Measurements from ENCODE around the gene COX7A2.

Gene COX7A2

GRCh38 chr6:75268121-75268987 is 24.8 kb upstream of the COX7A2 start:
- DNase-seq = no peak

DNA sequence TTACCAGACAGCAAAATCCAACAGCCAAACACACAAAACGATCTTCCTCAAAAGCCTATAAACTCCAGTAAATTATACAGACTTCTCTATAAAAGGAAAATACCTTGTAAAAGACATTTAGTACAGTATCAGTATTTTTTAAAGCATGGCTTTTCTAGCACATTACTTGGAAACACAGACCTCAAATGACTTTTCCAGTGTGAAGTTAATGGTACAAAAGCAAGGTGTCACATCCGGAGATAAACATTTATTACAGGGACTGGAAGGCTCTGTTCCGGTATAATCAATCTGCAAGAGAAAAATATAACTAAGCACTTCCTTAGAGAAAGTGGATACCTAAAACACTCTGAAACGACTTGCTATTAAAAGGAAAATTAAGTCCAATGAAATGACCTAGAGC is 23.9 kb upstream of the COX7A2 start:
- no peak for DNase-seq

DNA sequence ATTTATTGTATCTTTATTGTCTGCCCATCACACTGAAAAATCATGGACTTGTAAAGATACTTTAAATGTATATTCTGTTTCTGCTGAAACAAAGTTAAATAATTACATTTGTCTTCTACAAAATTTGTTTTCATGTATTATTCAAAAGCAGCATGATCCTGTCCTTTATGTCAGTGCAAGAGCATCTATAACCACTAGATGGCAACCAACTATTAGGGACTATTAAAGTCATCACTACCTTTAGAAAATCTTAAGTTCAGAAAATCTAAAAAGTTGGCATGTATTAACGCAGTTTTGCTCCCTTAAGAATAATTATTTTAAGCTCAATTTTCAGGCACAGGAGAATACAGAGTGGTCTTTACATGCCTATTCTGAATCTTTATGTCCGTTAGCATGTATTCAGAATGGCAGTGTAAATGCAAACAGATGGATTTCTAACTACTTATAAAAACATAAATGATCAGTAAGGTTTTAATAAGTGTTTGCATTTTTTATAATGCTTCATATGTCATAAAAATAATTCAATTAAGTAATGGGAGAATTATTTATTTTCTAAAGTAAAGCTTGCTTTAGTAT is 23.2 kb upstream of the COX7A2 start:
- no peak for DNase-seq

DNA sequence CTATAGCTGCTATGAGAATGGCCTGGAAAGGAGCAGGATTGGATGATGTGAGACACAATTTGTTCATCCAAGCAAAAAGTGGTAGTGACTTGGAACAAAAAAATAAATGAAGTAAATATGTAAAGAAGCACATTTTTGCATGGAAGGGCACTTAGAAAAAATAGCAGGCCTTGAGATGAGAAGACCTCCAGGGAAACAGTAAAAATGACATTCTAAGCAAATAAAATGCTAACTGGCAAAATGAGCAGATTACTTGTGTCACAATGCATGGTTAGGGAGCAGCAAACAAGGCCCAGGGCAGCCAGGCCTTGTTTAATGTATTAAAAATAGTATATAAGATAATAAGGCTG is 19.8 kb upstream of the COX7A2 start:
- no peak for DNase-seq

DNA sequence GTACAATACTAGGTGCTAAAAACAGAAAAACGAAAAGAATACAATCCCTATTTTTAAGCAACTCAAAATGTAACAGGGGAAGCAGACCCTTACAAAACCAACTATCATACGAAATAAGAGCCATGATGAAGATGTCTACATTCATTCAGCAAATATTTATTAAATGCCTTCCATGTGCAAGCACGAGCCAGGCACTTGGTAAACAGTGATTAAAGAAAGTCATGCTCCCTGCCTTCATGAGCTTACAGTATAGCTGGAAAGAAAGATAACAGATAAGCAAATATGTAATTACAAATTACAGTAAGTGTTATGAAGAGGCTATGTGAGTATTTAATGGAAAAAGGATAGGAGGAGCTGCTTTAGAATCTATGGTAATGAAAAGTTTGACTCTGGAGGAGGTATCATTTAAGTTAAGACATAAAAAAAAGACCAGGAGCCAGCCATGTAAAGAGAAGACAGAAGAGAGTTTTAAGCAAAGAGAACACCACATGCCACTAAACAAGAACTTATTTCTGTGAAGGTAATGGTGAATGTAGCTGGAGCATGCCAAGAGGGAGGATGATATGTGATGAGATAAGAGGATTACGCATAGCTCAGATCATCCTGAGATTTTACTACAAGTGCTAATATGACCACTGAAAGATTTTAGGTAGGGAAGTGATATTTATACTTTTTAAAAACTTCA is 19.3 kb upstream of the COX7A2 start:
- no peak for DNase-seq

DNA sequence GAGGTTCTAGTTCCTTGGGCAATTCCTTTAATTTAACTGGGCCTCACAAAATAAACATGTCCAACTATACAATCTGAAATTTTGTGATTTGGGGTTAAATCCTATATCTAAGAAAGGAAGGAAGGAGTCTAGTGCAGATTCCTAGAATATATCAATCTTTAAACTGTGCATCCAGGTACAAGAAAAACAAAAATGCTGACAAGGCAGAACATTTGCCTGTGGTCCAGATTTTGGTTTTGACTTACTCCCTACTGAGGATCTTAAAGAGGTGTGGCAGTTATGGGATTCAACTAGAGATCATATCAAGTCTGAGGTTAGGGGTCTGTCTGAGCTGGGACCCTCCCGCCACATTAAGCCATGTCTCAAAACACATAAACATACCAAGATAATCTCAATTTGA is 17.7 kb upstream of the COX7A2 start:
- no peak for DNase-seq

DNA sequence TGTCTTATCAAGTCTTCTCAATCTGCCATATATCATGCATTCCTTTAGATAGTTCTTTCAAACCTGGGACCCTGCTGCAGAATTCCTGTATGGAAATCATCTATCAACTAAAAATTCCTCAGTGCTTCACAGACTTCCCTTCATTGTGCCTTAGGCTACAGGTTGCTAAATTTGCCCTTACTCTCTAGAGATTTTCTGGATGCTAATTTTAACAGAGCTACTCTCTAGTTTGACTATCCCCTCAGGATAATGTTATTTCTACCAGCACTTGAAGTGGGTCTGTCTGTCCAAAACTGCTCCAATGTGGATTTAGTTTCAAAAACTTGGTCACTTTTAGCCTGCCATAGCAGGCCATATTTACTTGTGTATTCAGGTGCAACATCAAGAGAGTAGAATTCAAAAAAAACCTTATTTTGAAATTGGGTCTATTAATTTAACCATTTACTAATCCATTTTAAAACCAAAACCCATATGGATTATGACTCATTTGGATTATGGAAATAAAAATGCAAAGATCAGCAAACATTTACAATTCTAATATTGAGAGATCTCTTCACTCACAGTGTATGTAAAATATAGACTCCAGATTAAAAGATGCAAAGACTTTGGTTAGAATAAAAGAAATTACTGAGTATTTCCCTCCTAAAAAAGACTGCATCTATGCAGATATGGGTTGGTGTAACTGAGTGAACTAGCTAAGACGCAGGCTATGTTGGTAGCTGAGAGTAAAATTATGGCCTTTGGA is 13.9 kb upstream of the COX7A2 start:
- no peak for DNase-seq

GRCh38 chr6:75250552-75250951 is 7.0 kb upstream of the COX7A2 start:
- no peak for DNase-seq

DNA sequence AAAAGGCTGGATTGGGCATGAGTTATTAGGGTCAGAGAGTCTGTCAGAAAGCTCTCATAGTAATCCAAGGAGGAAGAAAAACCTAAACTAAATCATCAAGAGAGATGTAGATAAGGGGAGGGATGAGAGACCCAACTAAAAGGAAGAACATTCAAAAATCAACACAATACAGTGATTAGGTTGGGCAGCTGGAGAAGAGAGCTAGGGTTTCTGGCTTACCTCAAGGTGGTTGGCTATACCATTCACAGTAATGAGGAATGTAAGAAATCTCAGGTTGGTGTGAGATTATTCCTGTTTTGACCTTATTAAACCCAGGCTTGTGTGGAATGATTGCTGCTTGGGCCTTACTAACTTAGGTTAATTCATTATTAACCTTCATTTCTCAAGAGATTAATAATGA is 6.2 kb upstream of the COX7A2 start:
- no peak for DNase-seq

DNA sequence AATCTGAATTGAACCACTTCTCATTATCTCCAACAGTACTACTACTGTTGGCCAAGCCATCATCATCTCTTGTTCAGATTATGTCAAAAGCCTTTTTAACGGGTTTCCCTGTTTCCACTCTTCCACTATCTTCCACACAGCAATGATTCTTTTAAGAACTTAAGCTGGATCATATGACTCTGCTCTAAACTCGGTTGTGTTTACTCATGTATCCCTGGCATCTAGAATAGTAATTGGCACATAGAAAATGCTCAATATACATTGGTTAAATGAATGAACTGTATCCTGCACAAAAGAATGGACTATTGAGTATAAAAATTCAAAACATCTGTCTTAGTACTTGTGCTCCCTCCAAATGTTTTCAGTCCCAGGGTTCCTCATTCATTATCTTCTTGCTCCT is 2.8 kb upstream of the COX7A2 start:
- DNase-seq = no peak

GRCh38 chr6:75244063-75244584 is 523 bp upstream of the COX7A2 start:
- no peak for DNase-seq

DNA sequence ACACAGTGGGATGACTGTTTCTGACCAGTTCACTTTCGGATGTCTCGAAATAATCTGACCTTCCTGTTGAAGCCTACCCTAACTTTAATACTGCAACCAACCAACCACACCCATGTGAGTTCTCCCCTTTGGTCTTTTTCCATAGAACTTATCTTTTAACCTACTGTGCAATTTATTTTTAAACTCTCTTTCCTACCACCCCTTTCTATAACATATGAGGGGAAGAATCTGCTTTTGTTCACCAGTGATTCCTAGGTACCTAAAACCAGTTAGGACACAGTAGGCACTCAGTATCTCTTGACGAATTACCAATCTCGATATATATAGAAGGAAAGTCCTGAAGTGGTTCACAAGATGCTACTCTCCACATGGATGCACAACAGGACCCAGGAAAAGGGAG is 7.0 kb downstream of the COX7A2 start:
- DNase-seq = no peak

DNA sequence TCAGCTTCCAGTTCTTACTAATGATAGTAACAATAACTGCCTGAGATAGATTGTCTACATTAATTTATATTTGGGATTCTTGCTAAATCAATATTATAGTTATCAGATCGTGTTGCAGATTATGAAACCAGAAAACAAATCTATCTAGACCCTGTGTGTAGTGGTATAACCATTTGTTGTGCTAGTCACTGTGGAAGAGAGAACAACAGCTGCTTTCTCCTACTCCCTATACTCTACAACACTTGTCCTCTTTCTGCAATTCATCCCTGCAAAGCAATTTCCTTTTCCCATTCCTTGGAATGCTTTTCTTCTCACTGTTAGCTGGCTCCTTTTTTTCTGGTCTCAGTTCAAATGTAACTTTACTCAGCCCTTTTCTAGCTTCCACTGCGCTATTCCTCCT is 8.3 kb downstream of the COX7A2 start:
- DNase-seq = no peak

GRCh38 chr6:75234126-75234865 is 9.3 kb downstream of the COX7A2 start:
- no peak for DNase-seq

- DNase-seq = no peak
Measured at GRCh38 chr6:75233092-75233615, 10.4 kb downstream of the COX7A2 start.

GRCh38 chr6:75230484-75231325 is 12.9 kb downstream of the COX7A2 start:
- no peak for DNase-seq

- no peak for DNase-seq
Measured at GRCh38 chr6:75224303-75224926, 19.2 kb downstream of the COX7A2 start.

- DNase-seq = no peak
Measured at GRCh38 chr6:75223428-75223827, 20.2 kb downstream of the COX7A2 start.

DNA sequence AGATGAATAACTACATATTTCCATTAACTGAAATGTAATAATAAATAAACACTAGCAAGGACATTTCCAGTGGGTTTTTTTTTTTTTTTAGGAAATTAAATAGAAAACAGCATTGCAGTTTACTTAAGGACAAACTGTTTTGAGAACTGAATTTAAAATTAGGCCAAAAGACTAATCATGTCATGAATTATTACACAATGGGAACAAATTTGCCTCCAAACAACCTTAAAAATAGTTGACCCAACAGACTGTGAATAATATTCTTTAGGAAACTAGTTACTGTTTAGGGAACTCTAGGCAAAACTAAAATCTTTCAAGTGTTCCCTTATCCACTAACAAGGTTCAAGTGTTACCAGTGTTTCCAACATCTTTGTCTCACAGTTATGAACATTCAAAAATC is 21.3 kb downstream of the COX7A2 start:
- DNase-seq = no peak

- no peak for DNase-seq
Measured at GRCh38 chr6:75221116-75221515, 22.5 kb downstream of the COX7A2 start.

GRCh38 chr6:75220357-75220756 is 23.2 kb downstream of the COX7A2 start:
- no peak for DNase-seq

Measured in T1000 (cell line).